Measurements from ENCODE around the gene GTF2F2. TPM values are rescaled to one million over a fixed set of nuclear protein-coding genes. Genes with fewer than 3 reads are reported as not detected.
A peak's percentile ranks its signal among the peaks of the same experiment; 100 is the strongest.
"Not testable (repeated sequence)": the region's sequence is repeated elsewhere in the genome, so short reads cannot be mapped to it uniquely, and the experiment has no call there.

The GTF2F2 gene
- total RNA-seq, 1 donor from 2014 or later, result 26.0 TPM

GRCh38 chr13:45178349-45179162 lies 58.2 kb downstream of the GTF2F2 start:
- peak; percentile 57 for DNase-seq (ENCODE audit: low spot score)

- DNase-seq (ENCODE audit: low spot score), result no peak
Measured at GRCh38 chr13:45179428-45179827, 59.1 kb downstream of the GTF2F2 start.

DNA sequence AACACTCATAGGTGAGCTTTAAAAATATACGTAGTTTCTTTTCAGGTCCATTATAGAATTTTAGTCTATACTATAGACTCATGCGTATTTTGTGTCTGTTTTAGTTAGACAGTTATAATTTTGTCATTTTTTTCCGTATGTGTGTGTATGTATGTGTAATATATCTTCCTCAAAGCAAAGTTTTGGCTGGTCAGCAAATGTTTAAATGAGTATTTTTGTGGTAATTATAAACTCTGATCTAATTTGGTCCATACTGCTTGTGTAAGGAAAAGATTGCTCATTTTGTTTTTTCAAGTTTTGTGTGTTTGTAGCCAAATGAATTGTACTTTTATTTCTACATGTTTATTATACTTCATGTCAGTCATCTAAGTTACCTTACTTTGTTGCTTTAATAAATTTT lies 60.0 kb downstream of the GTF2F2 start:
- DNase-seq (ENCODE audit: low spot score), result no peak

- DNase-seq (ENCODE audit: low spot score), result no peak
Measured at GRCh38 chr13:45180713-45181601, 60.6 kb downstream of the GTF2F2 start.

GRCh38 chr13:45184693-45185092 lies 64.4 kb downstream of the GTF2F2 start:
- no peak for DNase-seq (ENCODE audit: low spot score)

DNA sequence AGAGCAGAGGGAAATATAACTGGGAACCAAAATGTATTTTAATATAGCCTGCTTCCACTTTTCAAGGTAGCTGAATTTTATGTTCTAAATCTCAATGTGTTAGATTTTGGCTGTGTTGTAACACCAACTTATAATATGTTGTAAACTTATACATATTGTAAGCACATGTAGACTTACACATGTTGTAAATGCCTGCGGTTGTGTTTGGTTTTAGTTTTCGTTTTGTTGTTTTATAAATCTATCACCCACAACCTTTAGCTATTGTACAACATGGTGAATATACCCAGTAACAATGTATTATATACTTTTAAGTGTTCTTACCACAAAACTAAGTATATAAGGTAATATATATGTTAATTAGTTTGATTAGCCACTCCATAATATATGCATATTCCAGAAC lies 65.0 kb downstream of the GTF2F2 start:
- no peak for DNase-seq (ENCODE audit: low spot score)

- DNase-seq (ENCODE audit: low spot score), result not testable (repeated sequence)
Measured at GRCh38 chr13:45189077-45189476, 68.8 kb downstream of the GTF2F2 start.

GRCh38 chr13:45189511-45189910 lies 69.2 kb downstream of the GTF2F2 start:
- DNase-seq (ENCODE audit: low spot score), result not testable (repeated sequence)

GRCh38 chr13:45191874-45192273 lies 71.6 kb downstream of the GTF2F2 start:
- DNase-seq (ENCODE audit: low spot score), result peak; percentile 20

- DNase-seq (ENCODE audit: low spot score), result peak; percentile 83
Measured at GRCh38 chr13:45194081-45194939, 74.0 kb downstream of the GTF2F2 start.

DNA sequence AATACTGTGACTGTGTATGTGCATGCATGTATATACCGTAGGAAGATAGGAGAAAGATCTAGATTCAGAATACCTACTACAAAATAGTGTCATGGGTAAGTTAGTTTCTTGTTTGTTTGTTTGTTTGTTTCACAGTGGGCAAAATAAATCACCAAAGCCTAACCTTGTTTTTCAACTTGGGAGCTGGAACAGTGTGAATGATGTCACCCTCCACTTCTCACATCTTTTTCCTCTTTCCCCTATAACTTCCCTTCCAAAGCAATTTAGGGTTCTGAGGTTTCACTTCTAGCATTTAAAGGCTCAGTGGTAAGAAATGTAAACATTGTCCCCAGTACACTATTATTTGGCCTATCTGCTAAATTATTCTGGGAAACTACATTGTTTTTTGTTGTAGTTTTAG lies 75.1 kb downstream of the GTF2F2 start:
- DNase-seq (ENCODE audit: low spot score), result no peak

GRCh38 chr13:45196096-45196495 lies 75.8 kb downstream of the GTF2F2 start:
- DNase-seq (ENCODE audit: low spot score), result peak; percentile 56

GRCh38 chr13:45196622-45197021 lies 76.3 kb downstream of the GTF2F2 start:
- no peak for DNase-seq (ENCODE audit: low spot score)

- DNase-seq (ENCODE audit: low spot score), result peak; percentile 42
Measured at GRCh38 chr13:45198041-45198440, 77.7 kb downstream of the GTF2F2 start.

- no peak for DNase-seq (ENCODE audit: low spot score)
Measured at GRCh38 chr13:45198924-45199323, 78.6 kb downstream of the GTF2F2 start.

DNA sequence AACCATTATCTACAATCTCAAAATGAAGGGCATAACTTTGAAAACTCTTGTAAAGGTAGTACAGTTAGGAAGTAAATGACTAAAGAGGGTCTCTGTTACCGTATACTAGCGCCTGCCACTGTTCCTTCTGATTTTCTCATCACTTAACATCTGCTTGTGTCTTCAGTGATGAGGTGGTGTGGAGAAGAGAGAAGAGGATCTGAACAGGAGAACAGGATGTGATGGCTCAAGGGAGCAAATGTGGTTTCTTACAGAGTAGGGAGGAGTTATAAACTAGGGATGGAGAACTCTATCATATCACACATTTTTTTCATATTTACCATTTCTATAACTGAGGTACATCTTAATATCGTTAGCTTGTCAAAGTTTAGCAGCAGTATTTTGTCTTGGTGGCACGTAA lies 79.4 kb downstream of the GTF2F2 start:
- DNase-seq (ENCODE audit: low spot score), result no peak

GRCh38 chr13:45200701-45201232 lies 80.5 kb downstream of the GTF2F2 start, which contains the start of gene KCTD4:
TSS of gene KCTD4 (minus strand) at chr13:45201045. CDS start at chr13:45194567, 6,478 bp downstream.
- DNase-seq (ENCODE audit: low spot score), result no peak

GRCh38 chr13:45205124-45205523 lies 84.8 kb downstream of the GTF2F2 start:
- no peak for DNase-seq (ENCODE audit: low spot score)

- peak; percentile 85 for DNase-seq (ENCODE audit: low spot score)
Measured at GRCh38 chr13:45206340-45206739, 86.0 kb downstream of the GTF2F2 start.

- no peak for DNase-seq (ENCODE audit: low spot score)
Measured at GRCh38 chr13:45207319-45207718, 87.0 kb downstream of the GTF2F2 start.

DNA sequence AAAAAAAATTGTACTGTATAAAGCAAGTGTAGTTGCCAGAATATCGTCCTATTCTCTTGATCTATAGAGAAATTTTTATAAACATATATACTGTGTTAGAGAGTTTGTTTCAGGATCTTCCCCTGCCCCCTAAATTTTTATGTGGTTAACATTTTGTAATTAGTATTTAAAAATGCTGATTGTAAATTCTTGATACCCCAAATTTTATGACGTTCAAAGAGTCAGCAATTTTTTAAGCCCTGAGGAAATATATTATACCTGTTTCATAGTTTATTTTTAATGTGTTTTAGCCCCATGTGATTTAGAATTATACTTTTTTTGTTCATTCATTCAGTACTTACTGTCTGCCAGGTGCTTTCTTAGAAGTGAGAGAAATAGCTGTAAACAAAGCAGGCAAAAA lies 87.8 kb downstream of the GTF2F2 start:
- DNase-seq (ENCODE audit: low spot score), result no peak

Measured in umbilical cord (tissue), 2 donors.